HL-60 (cell line): ENCODE measurements around the gene GRP.

ENCODE experiments used
- DNase-seq, 2 experiments: peaks; one replicate each; pipeline ENCODE4 v3.0.0-alpha.2; 2010 to 2020; ENCODE audit warnings: low read depth in 1 of 2, low spot score in 1 of 2
- H3K27ac ChIP-seq: fragments of 250-450 bp; sonication (Bioruptor Pico); replicated peaks from 2 replicates; pipeline ENCODE4 v1.5.1; 2020; ENCODE audit warnings: mild to moderate bottlenecking, moderate library complexity
- H3K27me3 ChIP-seq: fragments of 250-450 bp; sonication (Bioruptor Pico); 2 replicates; pipeline ENCODE4 v1.5.1; 2021; ENCODE audit warnings: mild to moderate bottlenecking, moderate library complexity; ENCODE audit not compliant: insufficient read depth, poor library complexity, severe bottlenecking
- H3K4me3 ChIP-seq: replicated peaks from 2 replicates; pipeline ENCODE4 v1.5.1; 2011; ENCODE audit warnings: mild to moderate bottlenecking, control low read depth, low read length; ENCODE audit not compliant: insufficient read depth
- GABPA ChIP-seq: IDR thresholded peaks from 2 replicates; pipeline ENCODE4 v1.6.1; 2012; ENCODE audit warnings: low read depth
- POLR2AphosphoS5 ChIP-seq: IDR thresholded peaks from 2 replicates; pipeline ENCODE4 v1.6.1; 2012; ENCODE audit warnings: low read depth
- SPI1 ChIP-seq: IDR thresholded peaks from 2 replicates; pipeline ENCODE4 v1.6.1; 2012; ENCODE audit warnings: low read depth, mild to moderate bottlenecking, borderline replicate concordance
- TF ChIP-seq, protein P1 (sequence below): IDR thresholded peaks from 2 replicates; pipeline ENCODE4 v1.6.1; 2012; ENCODE audit warnings: low read depth; ENCODE audit not compliant: insufficient replicate concordance
- TF ChIP-seq, protein P2 (sequence below): IDR thresholded peaks from one replicate; pipeline ENCODE4 v1.5.1; 2011; ENCODE audit warnings: low read length, control low read depth, inconsistent platforms; ENCODE audit not compliant: insufficient read depth

The GRP gene

DNA sequence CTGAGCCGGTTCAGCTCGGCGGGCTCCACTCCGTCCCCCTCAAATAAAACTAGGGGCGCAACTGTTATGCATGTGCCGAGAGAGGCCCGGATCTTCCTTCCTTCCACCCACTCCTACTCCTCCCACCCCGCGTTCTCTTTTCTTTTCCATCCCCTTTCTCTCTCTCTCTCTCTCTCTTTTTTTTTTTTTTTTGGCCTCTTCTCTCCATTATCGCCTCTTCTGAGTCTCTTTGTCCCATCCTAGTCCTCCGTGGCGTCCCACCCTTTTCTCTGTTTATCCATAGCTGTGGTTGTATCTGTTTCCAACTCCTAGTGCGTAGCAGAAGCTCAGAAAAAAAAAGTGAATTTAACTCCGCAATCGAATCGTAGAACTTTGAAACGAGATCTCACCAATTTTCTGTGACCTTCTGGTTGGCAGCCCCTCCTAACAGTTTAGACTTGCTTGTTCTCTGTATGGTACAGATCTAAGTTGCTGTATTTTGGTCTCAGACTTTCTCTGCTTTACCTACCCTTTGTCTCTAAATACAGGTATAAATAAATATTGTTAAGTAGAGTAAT, 49.7 kb downstream of the GRP start:
- no peak for TF ChIP-seq GABPA
- TF ChIP-seq, protein P1, sequence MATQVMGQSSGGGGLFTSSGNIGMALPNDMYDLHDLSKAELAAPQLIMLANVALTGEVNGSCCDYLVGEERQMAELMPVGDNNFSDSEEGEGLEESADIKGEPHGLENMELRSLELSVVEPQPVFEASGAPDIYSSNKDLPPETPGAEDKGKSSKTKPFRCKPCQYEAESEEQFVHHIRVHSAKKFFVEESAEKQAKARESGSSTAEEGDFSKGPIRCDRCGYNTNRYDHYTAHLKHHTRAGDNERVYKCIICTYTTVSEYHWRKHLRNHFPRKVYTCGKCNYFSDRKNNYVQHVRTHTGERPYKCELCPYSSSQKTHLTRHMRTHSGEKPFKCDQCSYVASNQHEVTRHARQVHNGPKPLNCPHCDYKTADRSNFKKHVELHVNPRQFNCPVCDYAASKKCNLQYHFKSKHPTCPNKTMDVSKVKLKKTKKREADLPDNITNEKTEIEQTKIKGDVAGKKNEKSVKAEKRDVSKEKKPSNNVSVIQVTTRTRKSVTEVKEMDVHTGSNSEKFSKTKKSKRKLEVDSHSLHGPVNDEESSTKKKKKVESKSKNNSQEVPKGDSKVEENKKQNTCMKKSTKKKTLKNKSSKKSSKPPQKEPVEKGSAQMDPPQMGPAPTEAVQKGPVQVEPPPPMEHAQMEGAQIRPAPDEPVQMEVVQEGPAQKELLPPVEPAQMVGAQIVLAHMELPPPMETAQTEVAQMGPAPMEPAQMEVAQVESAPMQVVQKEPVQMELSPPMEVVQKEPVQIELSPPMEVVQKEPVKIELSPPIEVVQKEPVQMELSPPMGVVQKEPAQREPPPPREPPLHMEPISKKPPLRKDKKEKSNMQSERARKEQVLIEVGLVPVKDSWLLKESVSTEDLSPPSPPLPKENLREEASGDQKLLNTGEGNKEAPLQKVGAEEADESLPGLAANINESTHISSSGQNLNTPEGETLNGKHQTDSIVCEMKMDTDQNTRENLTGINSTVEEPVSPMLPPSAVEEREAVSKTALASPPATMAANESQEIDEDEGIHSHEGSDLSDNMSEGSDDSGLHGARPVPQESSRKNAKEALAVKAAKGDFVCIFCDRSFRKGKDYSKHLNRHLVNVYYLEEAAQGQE = no peak
- Histone ChIP-seq H3K4me3 (no peak overlapping the region), H3K27ac (no peak overlapping the region), H3K27me3 (peaks cover 96% of the 10 kb centered on the region)
- DNase-seq = no peak

DNA sequence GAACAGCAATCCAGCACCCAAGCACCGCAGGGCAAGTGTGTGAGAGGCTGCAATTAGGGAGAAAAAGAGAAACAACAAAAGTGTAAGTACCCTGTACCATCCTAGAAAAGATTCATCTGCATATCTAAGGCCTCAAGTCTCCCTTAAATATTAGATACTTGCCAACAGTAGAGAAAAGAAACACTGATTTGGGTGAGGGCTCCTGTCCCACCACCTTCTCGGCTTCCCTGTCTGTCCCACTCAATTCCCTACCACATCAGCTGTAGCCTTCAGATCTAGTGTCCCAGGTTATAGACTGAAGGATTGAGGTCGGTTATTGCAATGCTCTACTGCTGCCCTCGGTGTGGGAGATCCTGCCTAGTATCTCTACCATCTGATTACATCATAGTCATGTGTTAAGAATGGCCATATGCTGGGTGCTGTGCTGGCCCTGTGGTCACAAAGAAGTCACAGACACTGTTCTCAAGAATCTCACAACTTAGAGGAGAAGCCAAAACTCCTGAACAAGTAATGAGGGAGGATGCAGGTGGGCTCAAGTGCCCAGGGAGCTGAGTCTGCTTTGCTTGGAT, 50.8 kb downstream of the GRP start:
- peaks cover 94% of the 10 kb centered on the region for H3K27me3 ChIP-seq
- no peak for DNase-seq
- no peak overlapping the region for H3K27ac ChIP-seq
- no peak overlapping the region for H3K4me3 ChIP-seq
- TF ChIP-seq, protein P1 = no peak
- TF ChIP-seq POLR2AphosphoS5 (no peak), GABPA (no peak), SPI1 (no peak)
- TF ChIP-seq, protein P2, sequence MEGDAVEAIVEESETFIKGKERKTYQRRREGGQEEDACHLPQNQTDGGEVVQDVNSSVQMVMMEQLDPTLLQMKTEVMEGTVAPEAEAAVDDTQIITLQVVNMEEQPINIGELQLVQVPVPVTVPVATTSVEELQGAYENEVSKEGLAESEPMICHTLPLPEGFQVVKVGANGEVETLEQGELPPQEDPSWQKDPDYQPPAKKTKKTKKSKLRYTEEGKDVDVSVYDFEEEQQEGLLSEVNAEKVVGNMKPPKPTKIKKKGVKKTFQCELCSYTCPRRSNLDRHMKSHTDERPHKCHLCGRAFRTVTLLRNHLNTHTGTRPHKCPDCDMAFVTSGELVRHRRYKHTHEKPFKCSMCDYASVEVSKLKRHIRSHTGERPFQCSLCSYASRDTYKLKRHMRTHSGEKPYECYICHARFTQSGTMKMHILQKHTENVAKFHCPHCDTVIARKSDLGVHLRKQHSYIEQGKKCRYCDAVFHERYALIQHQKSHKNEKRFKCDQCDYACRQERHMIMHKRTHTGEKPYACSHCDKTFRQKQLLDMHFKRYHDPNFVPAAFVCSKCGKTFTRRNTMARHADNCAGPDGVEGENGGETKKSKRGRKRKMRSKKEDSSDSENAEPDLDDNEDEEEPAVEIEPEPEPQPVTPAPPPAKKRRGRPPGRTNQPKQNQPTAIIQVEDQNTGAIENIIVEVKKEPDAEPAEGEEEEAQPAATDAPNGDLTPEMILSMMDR = no peak

DNA sequence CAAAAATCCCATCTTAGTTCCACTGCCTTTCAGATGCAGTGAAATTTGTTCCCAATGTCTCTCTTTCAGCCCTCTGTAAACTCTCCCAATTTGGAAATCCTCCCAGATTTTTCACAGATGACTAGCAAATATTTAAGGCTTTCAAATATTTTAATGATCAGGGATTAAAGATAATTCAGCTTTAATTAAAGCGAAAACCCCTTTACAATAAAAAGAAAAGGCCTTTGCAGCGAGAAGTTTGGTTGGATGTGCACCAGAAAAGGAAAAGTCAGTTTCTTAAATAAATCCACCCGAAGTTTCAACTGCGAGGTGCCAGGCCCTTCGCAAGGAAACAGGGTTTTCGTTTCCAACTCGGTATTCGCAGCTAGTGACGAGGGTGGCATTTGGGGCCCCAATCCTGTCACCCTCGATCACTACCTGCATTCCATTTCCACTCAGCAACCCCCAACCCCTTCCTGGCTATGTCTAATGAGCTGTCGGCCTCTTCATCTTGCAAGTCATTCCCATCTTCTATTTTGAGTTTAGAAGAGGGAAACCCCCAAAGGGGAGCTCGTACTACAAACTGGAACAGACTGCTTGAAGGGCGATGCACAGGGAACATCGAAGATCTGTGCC, 51.8 kb downstream of the GRP start:
- Histone ChIP-seq H3K27ac (no peak overlapping the region), H3K27me3 (peaks cover 88% of the 10 kb centered on the region), H3K4me3 (no peak overlapping the region)
- no peak for DNase-seq
- TF ChIP-seq SPI1 (no peak), POLR2AphosphoS5 (no peak), GABPA (no peak)
- TF ChIP-seq, protein P1 = no peak
- TF ChIP-seq, protein P2 = no peak
